ENCODE results near the gene DDI1.

Gene DDI1

DNA sequence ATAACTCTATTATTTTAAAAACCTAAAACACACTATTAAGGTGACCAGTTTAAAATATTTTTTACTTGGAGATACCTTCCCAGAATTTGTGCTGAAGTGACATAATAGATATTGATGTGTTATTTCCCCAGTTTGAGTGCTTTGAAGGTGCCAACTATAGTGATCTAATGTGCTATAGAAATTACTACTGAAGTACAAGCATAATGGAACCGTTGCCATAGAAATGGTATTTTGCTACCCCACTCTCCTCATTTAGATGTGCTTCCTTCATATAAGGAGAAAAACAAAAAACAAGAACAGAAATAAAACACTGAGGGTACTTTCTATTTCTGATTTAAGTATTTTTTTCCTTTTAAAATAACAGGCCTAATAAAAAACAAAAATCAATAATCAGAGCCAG is 19.2 kb downstream of the DDI1 start:
- no peaks in the 10 kb centered on the region for H4K20me1 ChIP-seq

GRCh38 chr11:104057908-104058307 is 21.5 kb downstream of the DDI1 start:
- H3K9me3 ChIP-seq = no peaks in the 10 kb centered on the region
- H3K4me1 ChIP-seq = no peaks in the 10 kb centered on the region
- H3K36me3 ChIP-seq = no peaks in the 10 kb centered on the region
- TF ChIP-seq Cebpa-rat (IDR thresholded peaks at IDR 0.05) = no peak
- H3K4me3 ChIP-seq = no peak overlapping the region
- H3K27me3 ChIP-seq = no peaks in the 10 kb centered on the region
- no peaks in the 10 kb centered on the region for H4K20me1 ChIP-seq
- no peak overlapping the region for H3K27ac ChIP-seq
- H3K4me2 ChIP-seq = no peak overlapping the region
- H3K9ac ChIP-seq = no peak overlapping the region

More for the DNA sequence above, 19.2 kb downstream of the DDI1 start:
- Histone ChIP-seq H3K27ac (no peak overlapping the region), H3K4me3 (no peak overlapping the region), H3K9me3 (no peaks in the 10 kb centered on the region), H3K4me1 (no peaks in the 10 kb centered on the region), H3K4me2 (no peak overlapping the region), H3K9ac (no peak overlapping the region), H3K27me3 (no peaks in the 10 kb centered on the region), H3K36me3 (no peaks in the 10 kb centered on the region)
- no peak for TF ChIP-seq Cebpa-rat (IDR thresholded peaks at IDR 0.05)

GRCh38 chr11:104058680-104059079 is 22.2 kb downstream of the DDI1 start:
- Histone ChIP-seq H3K4me1 (no peaks in the 10 kb centered on the region), H3K27me3 (no peaks in the 10 kb centered on the region), H3K9ac (no peak overlapping the region), H3K27ac (no peak overlapping the region), H3K36me3 (no peaks in the 10 kb centered on the region), H3K9me3 (no peaks in the 10 kb centered on the region), H3K4me2 (no peak overlapping the region), H3K4me3 (no peak overlapping the region), H4K20me1 (no peaks in the 10 kb centered on the region)
- no peak for TF ChIP-seq Cebpa-rat (IDR thresholded peaks at IDR 0.05)

GRCh38 chr11:104060004-104060794 is 23.8 kb downstream of the DDI1 start:
- no peaks in the 10 kb centered on the region for H3K27me3 ChIP-seq
- no peaks in the 10 kb centered on the region for H3K4me1 ChIP-seq
- no peak overlapping the region for H3K4me3 ChIP-seq
- no peaks in the 10 kb centered on the region for H4K20me1 ChIP-seq
- no peak overlapping the region for H3K9ac ChIP-seq
- no peak for TF ChIP-seq Cebpa-rat (IDR thresholded peaks at IDR 0.05)
- H3K4me2 ChIP-seq = no peak overlapping the region
- no peaks in the 10 kb centered on the region for H3K36me3 ChIP-seq
- no peak overlapping the region for H3K27ac ChIP-seq
- H3K9me3 ChIP-seq = no peaks in the 10 kb centered on the region

- H3K9me3 ChIP-seq = no peaks in the 10 kb centered on the region
- H3K27me3 ChIP-seq = no peaks in the 10 kb centered on the region
- no peak for TF ChIP-seq Cebpa-rat (IDR thresholded peaks at IDR 0.05)
- no peaks in the 10 kb centered on the region for H3K4me1 ChIP-seq
- H3K4me3 ChIP-seq = no peak overlapping the region
- H3K36me3 ChIP-seq = no peaks in the 10 kb centered on the region
- H3K9ac ChIP-seq = no peak overlapping the region
- H3K27ac ChIP-seq = no peak overlapping the region
- H3K4me2 ChIP-seq = no peak overlapping the region
- H4K20me1 ChIP-seq = no peaks in the 10 kb centered on the region
Measured at GRCh38 chr11:104060820-104061219, 24.4 kb downstream of the DDI1 start.

GRCh38 chr11:104061853-104062521 is 25.5 kb downstream of the DDI1 start:
- H3K4me3 ChIP-seq = no peak overlapping the region
- no peaks in the 10 kb centered on the region for H3K9me3 ChIP-seq
- H3K4me1 ChIP-seq = no peaks in the 10 kb centered on the region
- no peaks in the 10 kb centered on the region for H3K27me3 ChIP-seq
- H3K27ac ChIP-seq = no peak overlapping the region
- H4K20me1 ChIP-seq = no peaks in the 10 kb centered on the region
- no peak overlapping the region for H3K9ac ChIP-seq
- no peak overlapping the region for H3K4me2 ChIP-seq
- H3K36me3 ChIP-seq = no peaks in the 10 kb centered on the region
- no peak for TF ChIP-seq Cebpa-rat (IDR thresholded peaks at IDR 0.05)

GRCh38 chr11:104064034-104064630 is 27.7 kb downstream of the DDI1 start:
- no peaks in the 10 kb centered on the region for H3K4me1 ChIP-seq
- no peak overlapping the region for H3K4me2 ChIP-seq
- no peaks in the 10 kb centered on the region for H3K36me3 ChIP-seq
- no peak for TF ChIP-seq Cebpa-rat (IDR thresholded peaks at IDR 0.05)
- H3K27me3 ChIP-seq = no peaks in the 10 kb centered on the region
- H3K27ac ChIP-seq = no peak overlapping the region
- no peak overlapping the region for H3K4me3 ChIP-seq
- no peaks in the 10 kb centered on the region for H4K20me1 ChIP-seq
- H3K9me3 ChIP-seq = no peaks in the 10 kb centered on the region
- H3K9ac ChIP-seq = no peak overlapping the region

- no peak for TF ChIP-seq Cebpa-rat (IDR thresholded peaks at IDR 0.05)
- Histone ChIP-seq H4K20me1 (no peaks in the 10 kb centered on the region), H3K36me3 (no peaks in the 10 kb centered on the region), H3K27ac (no peak overlapping the region), H3K4me1 (no peaks in the 10 kb centered on the region), H3K9me3 (no peaks in the 10 kb centered on the region), H3K4me2 (no peak overlapping the region), H3K9ac (no peak overlapping the region), H3K4me3 (no peak overlapping the region), H3K27me3 (no peaks in the 10 kb centered on the region)
Measured at GRCh38 chr11:104067534-104067933, 31.1 kb downstream of the DDI1 start.

DNA sequence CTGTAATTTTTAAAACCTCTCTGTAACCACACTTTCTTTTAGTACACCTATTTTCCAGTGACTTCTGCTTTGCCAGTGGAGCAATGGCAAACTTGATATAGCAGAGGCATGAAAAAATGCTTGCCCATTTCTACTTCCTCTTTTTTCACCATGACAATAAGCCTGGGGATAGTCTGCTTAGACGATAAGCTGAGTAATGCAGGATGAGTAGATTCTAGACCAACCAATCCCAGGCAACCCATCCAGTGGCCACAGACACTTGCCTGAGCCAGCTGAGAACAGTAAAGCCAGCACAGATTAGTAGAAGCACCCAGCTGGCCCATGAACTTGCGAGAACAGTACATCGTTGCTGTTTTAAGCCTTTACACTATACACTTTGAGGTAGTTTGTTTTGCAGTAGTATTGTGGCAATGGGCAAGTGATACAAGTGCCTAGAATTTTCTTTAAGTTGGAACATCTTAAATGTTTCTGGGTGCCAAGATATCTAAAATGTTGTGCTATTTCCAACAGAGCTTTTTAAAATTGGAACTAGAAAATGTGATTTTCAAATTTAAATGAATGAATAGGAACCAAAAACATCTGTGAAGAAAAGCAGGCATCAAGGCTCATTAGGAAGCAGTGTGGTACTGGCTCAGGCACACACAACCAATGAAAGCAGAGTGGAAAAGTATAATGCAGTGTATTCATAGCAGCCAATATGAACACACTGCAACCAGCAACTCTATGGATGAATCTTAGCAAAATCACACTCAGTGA is 37.7 kb downstream of the DDI1 start:
- Histone ChIP-seq H3K27me3 (no peaks in the 10 kb centered on the region), H3K36me3 (no peaks in the 10 kb centered on the region), H3K4me3 (no peak overlapping the region), H3K9me3 (no peaks in the 10 kb centered on the region), H3K4me1 (no peaks in the 10 kb centered on the region), H4K20me1 (no peaks in the 10 kb centered on the region), H3K9ac (no peak overlapping the region), H3K27ac (no peak overlapping the region), H3K4me2 (no peak overlapping the region)
- no peak for TF ChIP-seq Cebpa-rat (IDR thresholded peaks at IDR 0.05)
